ENCODE data around the gene MACROD2. TPM values are rescaled to one million over a fixed set of nuclear protein-coding genes. Genes with fewer than 3 reads are reported as not detected.

Gene MACROD2
- total RNA-seq, 1 experiment from 2014 or later = 3.7 TPM

GRCh38 chr20:14260367-14260766, 265.1 kb downstream of the MACROD2 start:
- DNase-seq (ENCODE audit: low read depth, low spot score) (no peak), ATAC-seq (no peak)
- Histone ChIP-seq H3K79me2 (ENCODE audit: insufficient read depth, low read length) (no peaks in the 10 kb centered on the region), H3K9me2 (ENCODE audit: insufficient read depth) (no peaks in the 10 kb centered on the region), H3K27me3 (ENCODE audit: insufficient read depth, low read length) (no peaks in the 10 kb centered on the region), H3K4me2 (ENCODE audit: low read length) (no peak overlapping the region), H3K4me1 (ENCODE audit: control insufficient read depth in 1 of 2, insufficient read depth in 2 of 2, low read length in 2 of 2) (no peaks in the 10 kb centered on the region), H2AFZ (ENCODE audit: low read depth, low read length, poor library complexity, severe bottlenecking) (no peak overlapping the region), H3K9ac (ENCODE audit: low read length) (no peak overlapping the region), H4K20me1 (ENCODE audit: insufficient read depth) (no peaks in the 10 kb centered on the region), H3K9me3 (ENCODE audit: control insufficient read depth in 1 of 2, insufficient read depth in 1 of 2, low read depth in 1 of 2, low read length in 2 of 2) (no peaks in the 10 kb centered on the region), H3K36me3 (ENCODE audit: control insufficient read depth in 1 of 2, insufficient read depth in 2 of 2, low read length in 2 of 2) (no peaks in the 10 kb centered on the region), H3K27ac (ENCODE audit: low read depth, low read length) (no peak overlapping the region), H3K4me3 (replicated peaks in 1 of 2; ENCODE audit: low read depth in 1 of 2, low read length in 2 of 2) (no peak overlapping the region)
- TF ChIP-seq SIN3A (IDR thresholded peaks at IDR 0.05; ENCODE audit: low read depth) = no peak
- CTCF ChIA-PET = no interaction called here
- no TSS peak for BruUV-seq (replicated peaks)
- POLR2A ChIA-PET = no interaction called here
- intact Hi-C loops (cut with micrococcal nuclease) = no loop called here
- RAD21 ChIA-PET (ENCODE audit: low non-redundant PET in 1 of 2, low total read pairs in 2 of 2, uncharacterized antibody in 2 of 2, unreplicated experiment in 2 of 2) = no interaction called here

- Histone ChIP-seq H3K4me1 (ENCODE audit: control insufficient read depth in 1 of 2, insufficient read depth in 2 of 2, low read length in 2 of 2) (no peaks in the 10 kb centered on the region), H4K20me1 (ENCODE audit: insufficient read depth) (no peaks in the 10 kb centered on the region), H3K9me2 (ENCODE audit: insufficient read depth) (no peaks in the 10 kb centered on the region), H2AFZ (ENCODE audit: low read depth, low read length, poor library complexity, severe bottlenecking) (no peak overlapping the region), H3K36me3 (ENCODE audit: control insufficient read depth in 1 of 2, insufficient read depth in 2 of 2, low read length in 2 of 2) (no peaks in the 10 kb centered on the region), H3K9me3 (ENCODE audit: control insufficient read depth in 1 of 2, insufficient read depth in 1 of 2, low read depth in 1 of 2, low read length in 2 of 2) (no peaks in the 10 kb centered on the region), H3K9ac (ENCODE audit: low read length) (no peak overlapping the region), H3K4me2 (ENCODE audit: low read length) (no peak overlapping the region), H3K4me3 (replicated peaks in 1 of 2; ENCODE audit: low read depth in 1 of 2, low read length in 2 of 2) (no peak overlapping the region), H3K79me2 (ENCODE audit: insufficient read depth, low read length) (no peaks in the 10 kb centered on the region), H3K27me3 (ENCODE audit: insufficient read depth, low read length) (no peaks in the 10 kb centered on the region), H3K27ac (ENCODE audit: low read depth, low read length) (no peak overlapping the region)
- intact Hi-C loops (cut with micrococcal nuclease) = no loop called here
- ATAC-seq (peak; percentile 69), DNase-seq (ENCODE audit: low read depth, low spot score) (no peak)
- RAD21 ChIA-PET (ENCODE audit: low non-redundant PET in 1 of 2, low total read pairs in 2 of 2, uncharacterized antibody in 2 of 2, unreplicated experiment in 2 of 2) = no interaction called here
- POLR2A ChIA-PET = no interaction called here
- CTCF ChIA-PET = no interaction called here
- TF ChIP-seq ZNF274 (IDR thresholded peaks at IDR 0.05; ENCODE audit: low read depth, low read length) (no peak), FOSL1 (IDR thresholded peaks at IDR 0.05; ENCODE audit: low read depth) (no peak), RAD21 (IDR thresholded peaks at IDR 0.05; ENCODE audit: low read depth) (0 out of 2 replicates have a peak, but pooled peaks have one; percentile 18), CTCF (IDR thresholded peaks at IDR 0.05 in 2 of 3, conservative IDR thresholded peaks at IDR 0.05 in 1 of 3; ENCODE audit: borderline replicate concordance in 1 of 3, insufficient read depth in 1 of 3, low read depth in 2 of 3, low read length in 2 of 3) (peak; percentile 10 to 40 (median 14); a peak in 2 of 6 replicates), CEBPB (IDR thresholded peaks at IDR 0.05; ENCODE audit: low read depth) (no peak)
- no TSS peak for BruUV-seq (replicated peaks)
Observed at GRCh38 chr20:14264869-14265268, 269.6 kb downstream of the MACROD2 start.

Measured in HCT116 (cell line).